ENCODE data around the gene EVA1B.
A peak's percentile ranks its signal among the peaks of the same experiment; 100 is the strongest.

DNA sequence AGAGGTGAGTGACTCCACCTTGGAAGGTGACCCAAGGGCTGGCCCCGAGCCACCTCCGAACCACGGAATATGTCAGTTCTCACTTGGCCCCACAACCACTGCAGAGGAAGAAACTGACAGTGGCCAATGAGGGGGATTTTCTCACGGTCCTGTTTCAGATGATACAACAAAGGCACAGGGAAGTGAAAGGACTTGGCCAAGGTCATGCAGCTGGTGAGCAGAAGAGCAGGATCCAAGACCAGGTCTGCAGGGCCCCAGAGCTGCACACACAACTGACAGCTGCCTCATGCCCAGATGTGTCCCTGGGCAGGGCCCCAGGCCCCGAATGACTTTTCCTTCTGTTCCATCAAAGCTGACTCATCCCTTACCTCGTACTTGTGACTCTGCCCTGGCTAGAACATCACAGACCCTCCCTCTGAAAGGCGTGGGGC, 25.8 kb upstream of the EVA1B start:
- TF ChIP-seq RFX5 (IDR thresholded peaks at IDR 0.05; ENCODE audit: low read depth, low read length) (no peak), SPI1 (IDR thresholded peaks at IDR 0.05; ENCODE audit: borderline replicate concordance, insufficient read depth, low read depth, low read length) (peak; percentile 88), ZBED1 (IDR thresholded peaks at IDR 0.05; ENCODE audit: borderline replicate concordance) (no peak)
- TF ChIP-seq, protein P1, sequence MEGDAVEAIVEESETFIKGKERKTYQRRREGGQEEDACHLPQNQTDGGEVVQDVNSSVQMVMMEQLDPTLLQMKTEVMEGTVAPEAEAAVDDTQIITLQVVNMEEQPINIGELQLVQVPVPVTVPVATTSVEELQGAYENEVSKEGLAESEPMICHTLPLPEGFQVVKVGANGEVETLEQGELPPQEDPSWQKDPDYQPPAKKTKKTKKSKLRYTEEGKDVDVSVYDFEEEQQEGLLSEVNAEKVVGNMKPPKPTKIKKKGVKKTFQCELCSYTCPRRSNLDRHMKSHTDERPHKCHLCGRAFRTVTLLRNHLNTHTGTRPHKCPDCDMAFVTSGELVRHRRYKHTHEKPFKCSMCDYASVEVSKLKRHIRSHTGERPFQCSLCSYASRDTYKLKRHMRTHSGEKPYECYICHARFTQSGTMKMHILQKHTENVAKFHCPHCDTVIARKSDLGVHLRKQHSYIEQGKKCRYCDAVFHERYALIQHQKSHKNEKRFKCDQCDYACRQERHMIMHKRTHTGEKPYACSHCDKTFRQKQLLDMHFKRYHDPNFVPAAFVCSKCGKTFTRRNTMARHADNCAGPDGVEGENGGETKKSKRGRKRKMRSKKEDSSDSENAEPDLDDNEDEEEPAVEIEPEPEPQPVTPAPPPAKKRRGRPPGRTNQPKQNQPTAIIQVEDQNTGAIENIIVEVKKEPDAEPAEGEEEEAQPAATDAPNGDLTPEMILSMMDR (IDR thresholded peaks at IDR 0.05 in 2 of 3, conservative IDR thresholded peaks at IDR 0.05 in 1 of 3; ENCODE audit: control insufficient read depth in 2 of 3, extremely low read depth in 1 of 3, insufficient read depth in 1 of 3, low read depth in 3 of 3, low read length in 3 of 3) = no peak

Measured in GM12878 (cell line).